H54 (cell line): ENCODE measurements around the gene KCNG1.
A peak's percentile ranks its signal among the peaks of the same experiment; 100 is the strongest.

ENCODE experiments used
- DNase-seq: peaks from one replicate; pipeline ENCODE4 v3.0.0; 2011; ENCODE audit warnings: low spot score, mixed read lengths; ENCODE audit not compliant: insufficient read length
- FAIRE-seq: peaks from 3 replicates; lab custom pipeline; 2011; peaks lifted over from hg19 to GRCh38; lab: Jason Lieb, UNC
- POLR2A ChIP-seq: IDR thresholded peaks from 2 replicates; pipeline ENCODE4 v1.6.1; 2011; ENCODE audit warnings: low read depth, mild to moderate bottlenecking, low read length

The KCNG1 gene, protein sequence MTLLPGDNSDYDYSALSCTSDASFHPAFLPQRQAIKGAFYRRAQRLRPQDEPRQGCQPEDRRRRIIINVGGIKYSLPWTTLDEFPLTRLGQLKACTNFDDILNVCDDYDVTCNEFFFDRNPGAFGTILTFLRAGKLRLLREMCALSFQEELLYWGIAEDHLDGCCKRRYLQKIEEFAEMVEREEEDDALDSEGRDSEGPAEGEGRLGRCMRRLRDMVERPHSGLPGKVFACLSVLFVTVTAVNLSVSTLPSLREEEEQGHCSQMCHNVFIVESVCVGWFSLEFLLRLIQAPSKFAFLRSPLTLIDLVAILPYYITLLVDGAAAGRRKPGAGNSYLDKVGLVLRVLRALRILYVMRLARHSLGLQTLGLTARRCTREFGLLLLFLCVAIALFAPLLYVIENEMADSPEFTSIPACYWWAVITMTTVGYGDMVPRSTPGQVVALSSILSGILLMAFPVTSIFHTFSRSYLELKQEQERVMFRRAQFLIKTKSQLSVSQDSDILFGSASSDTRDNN

DNA sequence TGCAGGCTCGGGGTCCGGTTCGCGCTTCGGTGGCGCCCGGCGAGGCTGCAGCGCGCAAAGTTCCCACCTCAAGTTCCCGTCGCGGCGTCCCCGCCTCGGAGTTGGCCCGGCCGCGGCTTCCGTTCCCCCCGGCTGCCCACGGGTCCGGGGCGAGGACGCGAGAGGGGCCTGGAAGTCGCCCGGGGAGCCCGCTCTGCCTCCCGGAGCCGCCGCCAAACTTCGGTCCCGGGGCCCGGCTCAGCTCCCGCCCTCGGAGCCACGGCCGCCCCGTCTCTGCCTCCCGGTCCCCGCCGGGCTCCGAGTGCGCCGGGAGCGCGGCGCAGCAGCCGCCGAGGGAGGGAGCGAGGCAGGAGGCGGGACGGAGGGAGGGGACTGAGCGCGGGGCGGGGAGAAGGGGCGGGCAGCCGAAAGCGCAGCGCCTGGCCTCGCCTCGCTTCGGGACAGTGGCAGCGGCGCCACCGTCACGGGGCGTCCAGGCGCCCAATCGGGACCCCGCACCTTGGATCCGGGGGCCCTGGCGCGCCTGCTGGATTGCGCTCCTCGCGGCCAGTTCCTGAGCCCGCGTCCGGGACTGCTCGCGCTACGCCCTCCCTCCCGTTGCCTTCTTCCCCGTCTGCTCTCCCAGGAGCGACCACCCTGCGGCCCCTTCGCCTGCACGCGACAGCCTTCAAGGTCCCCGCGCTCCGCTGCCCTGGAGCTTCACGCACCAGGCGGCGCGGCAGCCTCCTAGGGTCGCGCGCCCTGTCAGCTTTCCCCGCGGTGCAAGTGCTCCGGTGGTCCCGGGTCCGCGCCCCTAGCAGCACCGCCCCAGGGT is at the start of gene KCNG1:
Gene KCNG1 (minus strand): TSS at position 305 of the 814 bp plus-strand sequence. CDS start 12,769 bp downstream, outside the sequence.
- TF ChIP-seq POLR2A, result 0 out of 2 replicates have a peak, but pooled peaks have one; percentile 31
- no peak for DNase-seq
- FAIRE-seq, result no peak

GRCh38 chr20:51070621-51071020 is 47.7 kb upstream of the KCNG1 start:
- DNase-seq, result no peak
- no peak for TF ChIP-seq POLR2A
- no peak for FAIRE-seq

GRCh38 chr20:51067792-51068191 is 44.9 kb upstream of the KCNG1 start:
- no peak for FAIRE-seq
- no peak for TF ChIP-seq POLR2A
- no peak for DNase-seq

DNA sequence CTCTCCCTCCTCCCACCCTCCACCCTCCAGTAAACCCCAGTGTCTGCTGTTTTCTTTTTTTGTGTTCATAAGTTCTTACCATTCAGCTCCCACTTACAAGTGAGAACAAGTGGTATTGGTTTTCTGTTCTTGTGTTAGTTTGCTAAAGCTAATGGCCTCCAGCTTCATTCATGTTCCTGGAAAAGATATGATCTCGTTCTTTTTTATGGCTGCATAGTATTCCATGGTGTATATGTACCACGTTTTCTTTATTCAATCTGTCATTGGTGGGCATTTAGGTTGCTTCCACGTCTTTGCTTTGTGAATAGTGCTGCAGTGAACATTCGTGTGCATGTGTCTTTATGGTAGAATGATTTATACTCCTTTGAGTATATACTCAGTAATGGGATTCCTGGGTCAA is 42.7 kb upstream of the KCNG1 start:
- TF ChIP-seq POLR2A, result no peak
- FAIRE-seq, result no peak
- DNase-seq, result no peak

GRCh38 chr20:51064137-51064536 is 41.2 kb upstream of the KCNG1 start:
- no peak for TF ChIP-seq POLR2A
- FAIRE-seq (no peak), DNase-seq (no peak)

- FAIRE-seq, result no peak
- no peak for TF ChIP-seq POLR2A
- no peak for DNase-seq
These were observed 39.2 kb upstream of the KCNG1 start for GRCh38 chr20:51062065-51062464.

DNA sequence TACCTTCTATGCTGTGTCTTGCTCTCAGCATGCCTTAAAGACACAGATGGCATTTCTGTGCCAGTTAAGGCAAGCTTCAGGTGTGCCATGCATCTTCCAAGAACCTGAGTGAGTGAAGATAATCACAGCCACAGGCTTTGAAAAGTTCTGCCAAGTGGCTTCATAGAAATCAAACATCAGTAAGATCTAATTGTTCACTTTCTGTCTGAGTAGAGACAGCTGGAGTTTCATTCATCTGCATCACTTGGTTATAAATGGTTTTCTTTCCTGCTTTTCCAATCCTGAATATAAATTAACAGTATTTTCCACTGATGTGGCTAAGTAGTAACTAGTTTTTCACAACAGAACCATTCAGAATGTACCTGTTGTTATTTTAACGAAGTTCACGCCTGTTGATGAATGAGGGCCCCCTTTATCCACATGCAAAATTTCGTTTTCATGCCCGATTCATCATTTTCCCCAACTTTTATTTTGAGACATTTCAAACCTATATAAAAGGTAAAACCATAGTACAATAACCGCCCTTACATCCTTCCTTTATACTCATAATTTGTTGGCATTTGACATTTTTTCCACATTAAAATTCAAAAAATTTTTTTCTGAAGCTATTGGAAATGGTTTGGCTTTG is 38.6 kb upstream of the KCNG1 start:
- FAIRE-seq, result no peak
- DNase-seq, result no peak
- TF ChIP-seq POLR2A, result no peak

DNA sequence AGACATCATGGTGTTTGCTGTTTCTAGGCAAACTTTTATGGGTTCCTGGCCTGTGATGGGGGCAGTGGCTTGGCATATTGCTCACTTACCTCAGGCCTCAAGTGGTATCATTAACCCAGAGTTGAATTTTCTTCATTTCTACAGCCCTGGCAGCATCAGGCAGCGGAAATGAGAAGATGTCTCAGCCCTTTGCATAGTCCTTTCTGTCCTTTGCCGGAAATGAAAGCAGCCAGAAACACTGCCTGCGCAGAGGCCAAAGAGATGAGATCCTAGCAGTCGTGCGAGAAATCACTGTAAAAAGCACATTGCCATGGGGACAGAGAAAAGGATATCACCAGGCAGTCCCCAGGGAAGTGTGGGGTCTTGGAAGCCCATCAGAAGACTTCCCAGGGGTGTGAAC is 37.4 kb upstream of the KCNG1 start:
- no peak for DNase-seq
- TF ChIP-seq POLR2A, result no peak
- FAIRE-seq, result no peak

DNA sequence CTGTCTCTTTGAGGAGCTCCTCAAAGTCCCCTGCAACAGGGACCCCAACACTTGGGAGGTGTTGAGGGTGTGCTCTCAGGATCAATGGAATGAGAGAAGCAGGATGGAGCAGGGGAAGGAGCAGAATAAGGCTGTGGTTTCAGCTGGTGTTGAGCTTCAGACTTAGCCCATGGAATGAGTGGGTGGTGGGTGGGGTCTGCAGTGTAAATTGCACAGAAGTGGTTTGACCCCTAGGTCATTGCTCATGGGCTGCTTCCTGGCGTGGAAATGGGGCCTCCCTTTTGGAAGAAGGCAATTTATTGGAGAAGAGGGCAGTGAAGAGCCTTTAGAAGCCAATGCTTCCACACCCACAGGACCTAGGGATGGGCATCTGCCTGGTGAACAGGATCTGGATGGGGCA is 37.0 kb upstream of the KCNG1 start:
- no peak for TF ChIP-seq POLR2A
- no peak for DNase-seq

DNA sequence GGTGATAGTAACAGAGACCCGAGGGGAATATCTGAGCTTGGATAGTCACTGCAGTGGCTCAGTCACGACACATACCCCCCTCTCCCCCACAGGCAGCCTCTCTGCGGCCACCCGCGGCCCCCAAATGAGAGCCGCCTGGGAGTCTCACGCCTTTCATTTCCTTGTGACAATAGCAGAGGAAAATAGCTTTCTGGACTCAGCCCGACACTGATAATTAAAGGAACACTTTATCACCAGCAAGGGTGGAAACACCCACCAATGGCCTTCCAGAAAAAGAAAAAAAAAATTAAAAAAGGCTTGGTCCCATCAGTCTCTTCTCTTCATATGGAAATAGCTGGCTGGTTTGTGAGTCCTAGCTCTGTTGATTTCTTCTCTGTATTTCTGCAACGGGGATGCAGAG is 35.1 kb upstream of the KCNG1 start:
- no peak for TF ChIP-seq POLR2A
- FAIRE-seq (no peak), DNase-seq (no peak)

More for the DNA sequence above, 37.0 kb upstream of the KCNG1 start:
- no peak for FAIRE-seq

DNA sequence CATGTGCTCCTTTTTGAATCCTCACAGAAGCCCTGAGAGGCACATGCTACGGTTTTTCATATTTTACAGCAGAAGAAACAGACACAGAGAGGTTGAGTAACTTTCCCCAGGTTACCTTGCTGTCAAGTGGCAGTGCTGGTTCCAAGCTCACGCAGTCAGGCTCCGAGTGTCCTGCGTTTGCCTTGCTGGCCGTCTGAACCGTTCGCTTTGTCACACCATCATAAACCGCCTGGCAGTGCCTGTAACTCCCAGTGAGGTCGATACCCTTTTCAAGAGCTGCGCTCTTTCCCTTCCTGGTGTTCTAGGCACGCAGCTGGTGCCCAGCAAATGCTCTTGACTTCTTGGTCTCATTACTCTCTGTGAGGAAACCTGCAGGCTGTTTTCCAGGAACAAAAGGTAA is 31.3 kb upstream of the KCNG1 start:
- no peak for DNase-seq
- no peak for TF ChIP-seq POLR2A
- FAIRE-seq, result no peak

DNA sequence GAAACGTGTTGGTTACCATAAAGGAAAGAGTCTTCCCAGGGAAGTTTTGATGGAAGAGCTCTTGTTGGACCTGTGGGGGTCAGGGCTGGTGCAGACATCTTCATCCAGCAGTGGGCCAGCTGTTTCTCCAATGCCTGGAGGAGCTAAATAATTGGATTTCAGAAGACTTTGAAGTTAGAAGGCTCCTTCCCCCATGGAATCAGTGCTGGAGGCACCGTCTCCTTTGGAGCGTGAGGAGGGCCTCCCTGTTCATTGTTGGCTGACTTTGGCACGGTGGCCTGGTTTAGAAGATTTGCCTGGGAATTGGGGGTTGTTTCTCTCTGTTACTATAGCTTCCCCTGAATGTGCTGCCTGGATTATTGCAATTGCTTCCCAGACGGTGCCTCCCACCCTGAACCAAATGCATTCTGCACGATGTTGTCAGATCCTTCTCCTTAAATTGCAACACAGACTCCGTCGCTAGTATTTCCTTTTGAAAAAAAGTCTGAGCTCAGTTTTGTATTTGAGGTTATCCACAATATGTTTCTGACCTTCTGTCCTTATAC is 27.7 kb upstream of the KCNG1 start:
- FAIRE-seq (no peak), DNase-seq (no peak)
- TF ChIP-seq POLR2A, result no peak
